GM23338 (cell line): ENCODE measurements around the gene CD8A. TPM values are rescaled to one million over a fixed set of nuclear protein-coding genes. Genes with fewer than 3 reads are reported as not detected.
A peak's percentile ranks its signal among the peaks of the same experiment; 100 is the strongest.

ENCODE experiments used
- ATAC-seq: fragments of 200-7000 bp; cut with Tn5 transposase; 3 replicates; pipeline ENCODE4 v1.9.1; 2020
- DNase-seq: peaks from one replicate; pipeline ENCODE4 v3.0.0-alpha.2; 2015; ENCODE audit warnings: low spot score
- H2AFZ ChIP-seq: fragments of 200-600 bp; sonication (generic); 2 replicates; pipeline ENCODE4 v1.8.0; 2016; ENCODE audit warnings: antibody characterized with exemption, mild to moderate bottlenecking, moderate library complexity
- H3F3A ChIP-seq: fragments of 200-600 bp; sonication (generic); replicated peaks from 2 replicates; pipeline ENCODE4 v1.8.0; 2017; ENCODE audit warnings: antibody characterized with exemption, mixed run types, low read depth
- H3K27ac ChIP-seq: fragments of 200-600 bp; sonication (generic); 2 replicates; pipeline ENCODE4 v1.6.1; 2016; ENCODE audit warnings: low read depth
- H3K27me3 ChIP-seq: fragments of 200-600 bp; sonication (generic); 2 replicates; pipeline ENCODE4 v1.8.0; 2016; ENCODE audit warnings: mild to moderate bottlenecking, mixed run types, moderate library complexity; ENCODE audit not compliant: insufficient read depth
- H3K36me3 ChIP-seq: fragments of 200-600 bp; sonication (generic); 2 replicates; pipeline ENCODE4 v1.8.0; 2016; ENCODE audit warnings: mild to moderate bottlenecking; ENCODE audit not compliant: insufficient read depth
- H3K4me1 ChIP-seq: fragments of 200-600 bp; sonication (generic); 2 replicates; pipeline ENCODE4 v1.8.0; 2016; ENCODE audit warnings: mild to moderate bottlenecking, moderate library complexity; ENCODE audit not compliant: insufficient read depth
- H3K4me2 ChIP-seq: fragments of 200-600 bp; sonication (generic); 2 replicates; pipeline ENCODE4 v1.7.1; 2017; ENCODE audit warnings: mixed run types
- H3K4me3 ChIP-seq: fragments of 200-600 bp; sonication (generic); 2 replicates; pipeline ENCODE4 v1.6.1; 2016; ENCODE audit warnings: mixed run types
- H3K79me2 ChIP-seq: fragments of 200-600 bp; sonication (generic); replicated peaks from 2 replicates; pipeline ENCODE4 v1.8.0; 2017; ENCODE audit warnings: mild to moderate bottlenecking; ENCODE audit not compliant: insufficient read depth
- H3K9me2 ChIP-seq: fragments of 200-600 bp; sonication (generic); 2 replicates; pipeline ENCODE4 v1.8.0; 2017; ENCODE audit not compliant: insufficient read depth
- H4K20me1 ChIP-seq: fragments of 200-600 bp; sonication (generic); replicated peaks from 2 replicates; pipeline ENCODE4 v1.8.0; 2017; ENCODE audit warnings: mild to moderate bottlenecking; ENCODE audit not compliant: insufficient read depth
- H3K27ac Mint-ChIP-seq: 2 replicates; pipeline ENCODE4 v1.8.0; 2020; ENCODE audit warnings: inconsistent platforms, mild to moderate bottlenecking, moderate library complexity, mixed read lengths
- H3K27me3 Mint-ChIP-seq: 3 replicates; pipeline ENCODE4 v1.8.0; 2022; ENCODE audit warnings: low read depth, mild to moderate bottlenecking, moderate library complexity, mixed read lengths, inconsistent platforms; ENCODE audit not compliant: insufficient read depth, poor library complexity
- H3K36me3 Mint-ChIP-seq: 3 replicates; pipeline ENCODE4 v1.8.0; 2021; ENCODE audit warnings: low read depth, mild to moderate bottlenecking, inconsistent platforms, moderate library complexity, mixed read lengths
- H3K4me1 Mint-ChIP-seq: 3 replicates; pipeline ENCODE4 v1.8.0; 2020; ENCODE audit warnings: mild to moderate bottlenecking, inconsistent platforms, mixed read lengths
- H3K4me3 Mint-ChIP-seq: 3 replicates; pipeline ENCODE4 v1.8.0; 2021; ENCODE audit warnings: moderate library complexity, mild to moderate bottlenecking, inconsistent platforms, mixed read lengths
- H3K9me3 Mint-ChIP-seq: 3 replicates; pipeline ENCODE4 v1.8.0; 2020; ENCODE audit warnings: moderate library complexity, mild to moderate bottlenecking, inconsistent platforms, mixed read lengths
- EZH2 ChIP-seq: fragments of 200-600 bp; sonication (generic); IDR thresholded peaks from one replicate; pipeline ENCODE4 v1.8.0; 2017; ENCODE audit warnings: antibody characterized with exemption, mild to moderate bottlenecking, low read depth; ENCODE audit not compliant: unreplicated experiment
- EZH2phosphoT487 ChIP-seq: fragments of 200-600 bp; sonication (generic); IDR thresholded peaks from one replicate; pipeline ENCODE4 v1.8.1; 2018; ENCODE audit warnings: antibody characterized with exemption; ENCODE audit not compliant: unreplicated experiment
- NANOG ChIP-seq: IDR thresholded peaks from 2 replicates; pipeline ENCODE4 v1.6.1; 2016; ENCODE audit warnings: antibody characterized with exemption, borderline replicate concordance
- ZNF114 ChIP-seq: fragments of 250-450 bp; sonication (Bioruptor Pico); IDR thresholded peaks from 2 replicates; pipeline ENCODE4 v1.5.0; 2020; ENCODE audit warnings: mild to moderate bottlenecking, moderate library complexity
- ZNF331 ChIP-seq: fragments of 250-450 bp; sonication (Bioruptor Pico); IDR thresholded peaks from 2 replicates; pipeline ENCODE4 v1.5.0; 2020; ENCODE audit warnings: low read depth, mild to moderate bottlenecking, moderate library complexity
- polyA plus RNA-seq: library from polyadenylated mRNA; unstranded; fragments of >200 nt; fragmentation: Nextera tagmentation; extraction: Ambion mirVana; gene quantifications from 2 replicates; pipeline ENCODE4 v1.2.1, GENCODE V29; 2016
- total RNA-seq: library from RNA; depleted of rRNA; stranded (reverse); fragments of >200 nt; shearing (Covaris generic); gene quantifications from 2 replicates; pipeline ENCODE4 v1.2.3, GENCODE V29; 2014
- TF ChIP-seq, protein P1 (sequence below): IDR thresholded peaks from one replicate; pipeline ENCODE4 v1.6.1; 2018; ENCODE audit warnings: antibody characterized with exemption; ENCODE audit not compliant: unreplicated experiment

Gene CD8A
- total and polyA plus RNA-seq, 2 experiments from 2014 or later: 0.19 to 0.24 TPM

DNA sequence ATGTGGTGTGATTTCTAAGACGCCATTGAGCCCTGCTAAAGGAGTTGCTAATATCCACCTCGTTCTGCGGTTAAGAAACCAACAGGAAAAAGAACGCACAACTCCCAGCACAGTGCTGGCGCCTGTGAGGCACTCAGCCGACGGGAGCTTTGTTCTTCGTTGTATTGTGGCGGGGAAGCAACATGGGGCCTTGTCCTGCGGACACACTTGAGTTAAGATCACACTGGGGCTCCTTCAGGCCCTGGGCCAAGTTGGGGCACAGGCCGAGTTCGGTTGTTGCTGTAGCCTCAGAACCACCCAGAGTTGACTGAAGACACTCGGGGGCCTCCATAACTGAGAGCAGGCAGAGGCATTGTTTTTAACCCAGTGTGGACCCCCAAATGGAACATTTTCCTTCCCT, 30.6 kb upstream of the CD8A start:
- peak overlapping the region; percentile 93 for H2AFZ ChIP-seq
- peaks cover 2% of the 10 kb centered on the region for H3K27me3 Mint-ChIP-seq
- H3K27ac Mint-ChIP-seq: no peak overlapping the region
- H3K9me3 Mint-ChIP-seq: peaks cover 13% of the 10 kb centered on the region; the same call in 2 of the 3 replicates
- no peaks in the 10 kb centered on the region for H3K9me2 ChIP-seq
- no peak overlapping the region for H3K27ac ChIP-seq
- H3F3A ChIP-seq: no peaks in the 10 kb centered on the region
- DNase-seq: peak; percentile 30
- no peaks in the 10 kb centered on the region; the same call in 2 of the 3 replicates for H3K4me1 Mint-ChIP-seq
- no peak overlapping the region for H3K4me3 Mint-ChIP-seq
- no peaks in the 10 kb centered on the region for H3K36me3 ChIP-seq
- TF ChIP-seq ZNF331 (CRISPR knock-in tag) (no peak), EZH2 (no peak), NANOG (no peak), EZH2phosphoT487 (no peak), ZNF114 (CRISPR knock-in tag) (no peak)
- TF ChIP-seq, protein P1, sequence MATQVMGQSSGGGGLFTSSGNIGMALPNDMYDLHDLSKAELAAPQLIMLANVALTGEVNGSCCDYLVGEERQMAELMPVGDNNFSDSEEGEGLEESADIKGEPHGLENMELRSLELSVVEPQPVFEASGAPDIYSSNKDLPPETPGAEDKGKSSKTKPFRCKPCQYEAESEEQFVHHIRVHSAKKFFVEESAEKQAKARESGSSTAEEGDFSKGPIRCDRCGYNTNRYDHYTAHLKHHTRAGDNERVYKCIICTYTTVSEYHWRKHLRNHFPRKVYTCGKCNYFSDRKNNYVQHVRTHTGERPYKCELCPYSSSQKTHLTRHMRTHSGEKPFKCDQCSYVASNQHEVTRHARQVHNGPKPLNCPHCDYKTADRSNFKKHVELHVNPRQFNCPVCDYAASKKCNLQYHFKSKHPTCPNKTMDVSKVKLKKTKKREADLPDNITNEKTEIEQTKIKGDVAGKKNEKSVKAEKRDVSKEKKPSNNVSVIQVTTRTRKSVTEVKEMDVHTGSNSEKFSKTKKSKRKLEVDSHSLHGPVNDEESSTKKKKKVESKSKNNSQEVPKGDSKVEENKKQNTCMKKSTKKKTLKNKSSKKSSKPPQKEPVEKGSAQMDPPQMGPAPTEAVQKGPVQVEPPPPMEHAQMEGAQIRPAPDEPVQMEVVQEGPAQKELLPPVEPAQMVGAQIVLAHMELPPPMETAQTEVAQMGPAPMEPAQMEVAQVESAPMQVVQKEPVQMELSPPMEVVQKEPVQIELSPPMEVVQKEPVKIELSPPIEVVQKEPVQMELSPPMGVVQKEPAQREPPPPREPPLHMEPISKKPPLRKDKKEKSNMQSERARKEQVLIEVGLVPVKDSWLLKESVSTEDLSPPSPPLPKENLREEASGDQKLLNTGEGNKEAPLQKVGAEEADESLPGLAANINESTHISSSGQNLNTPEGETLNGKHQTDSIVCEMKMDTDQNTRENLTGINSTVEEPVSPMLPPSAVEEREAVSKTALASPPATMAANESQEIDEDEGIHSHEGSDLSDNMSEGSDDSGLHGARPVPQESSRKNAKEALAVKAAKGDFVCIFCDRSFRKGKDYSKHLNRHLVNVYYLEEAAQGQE: no peak
- H3K36me3 Mint-ChIP-seq: peaks cover 3% of the 10 kb centered on the region; the same call in 1 of the 3 replicates
- no peaks in the 10 kb centered on the region for H3K27me3 ChIP-seq
- no peak overlapping the region for H3K4me3 ChIP-seq
- H3K4me1 ChIP-seq: no peaks in the 10 kb centered on the region
- H3K4me2 ChIP-seq: no peak overlapping the region
- no peaks in the 10 kb centered on the region for H3K79me2 ChIP-seq
- H4K20me1 ChIP-seq: no peaks in the 10 kb centered on the region
- peak; percentile 72 for ATAC-seq

DNA sequence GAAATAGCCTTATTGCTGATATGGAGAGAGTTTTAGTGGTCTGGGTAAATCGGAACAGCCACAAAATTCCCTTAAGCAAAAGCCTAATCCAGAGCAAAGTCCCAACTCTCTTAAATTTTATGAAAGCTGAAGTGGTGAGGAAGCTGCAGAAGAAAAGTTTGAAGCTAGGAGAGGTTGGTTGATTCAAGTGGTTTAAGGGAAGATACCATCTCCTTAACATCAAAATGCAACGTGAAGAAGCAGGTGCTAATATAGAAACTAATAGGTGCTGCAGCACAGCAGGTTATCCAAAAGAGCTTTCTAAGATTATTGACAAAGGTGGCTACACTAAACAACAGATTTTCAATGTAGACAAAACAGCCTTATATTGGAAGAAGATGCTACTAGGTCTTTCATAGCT, 28.2 kb upstream of the CD8A start:
- Histone ChIP-seq H3K79me2 (no peaks in the 10 kb centered on the region), H3K27ac (no peak overlapping the region), H3K36me3 (no peaks in the 10 kb centered on the region), H3K9me2 (no peaks in the 10 kb centered on the region), H3K4me1 (no peaks in the 10 kb centered on the region), H4K20me1 (no peaks in the 10 kb centered on the region), H3F3A (no peaks in the 10 kb centered on the region), H3K4me3 (no peak overlapping the region), H3K4me2 (no peak overlapping the region), H2AFZ (no peak overlapping the region), H3K27me3 (no peaks in the 10 kb centered on the region)
- Mint-ChIP-seq H3K9me3 (peaks cover 13% of the 10 kb centered on the region; the same call in 2 of the 3 replicates), H3K27me3 (peaks cover 4% of the 10 kb centered on the region), H3K4me3 (no peak overlapping the region), H3K36me3 (peaks cover 3% of the 10 kb centered on the region; the same call in 1 of the 3 replicates), H3K4me1 (no peaks in the 10 kb centered on the region; the same call in 2 of the 3 replicates), H3K27ac (no peak overlapping the region)
- DNase-seq (no peak), ATAC-seq (no peak)
- no peak for TF ChIP-seq NANOG
